ENCODE measurements around the gene SLC38A1. TPM values are rescaled to one million over a fixed set of nuclear protein-coding genes. Genes with fewer than 3 reads are reported as not detected.

Gene SLC38A1
- total RNA-seq, 4 donors from 2014 or later: 237 to 472 (median 339) TPM

- Histone ChIP-seq H3K27ac (no peak overlapping the region), H3K36me3 (peaks cover 0 to 21% of the 10 kb centered on the region in 2 donors), H3K4me3 (no peak overlapping the region), H3K27me3 (no peaks in the 10 kb centered on the region), H3K9me3 (no peaks in the 10 kb centered on the region), H3K4me1 (peaks cover 0 to 1% of the 10 kb centered on the region in 2 donors)
- in situ Hi-C loops (cut with MboI; ENCODE audit: low sequenced_read_pairs in 4 of 4): no loop called here
- no peak for TF ChIP-seq POLR2A (IDR thresholded peaks at IDR 0.05)
- TF ChIP-seq, protein P1, sequence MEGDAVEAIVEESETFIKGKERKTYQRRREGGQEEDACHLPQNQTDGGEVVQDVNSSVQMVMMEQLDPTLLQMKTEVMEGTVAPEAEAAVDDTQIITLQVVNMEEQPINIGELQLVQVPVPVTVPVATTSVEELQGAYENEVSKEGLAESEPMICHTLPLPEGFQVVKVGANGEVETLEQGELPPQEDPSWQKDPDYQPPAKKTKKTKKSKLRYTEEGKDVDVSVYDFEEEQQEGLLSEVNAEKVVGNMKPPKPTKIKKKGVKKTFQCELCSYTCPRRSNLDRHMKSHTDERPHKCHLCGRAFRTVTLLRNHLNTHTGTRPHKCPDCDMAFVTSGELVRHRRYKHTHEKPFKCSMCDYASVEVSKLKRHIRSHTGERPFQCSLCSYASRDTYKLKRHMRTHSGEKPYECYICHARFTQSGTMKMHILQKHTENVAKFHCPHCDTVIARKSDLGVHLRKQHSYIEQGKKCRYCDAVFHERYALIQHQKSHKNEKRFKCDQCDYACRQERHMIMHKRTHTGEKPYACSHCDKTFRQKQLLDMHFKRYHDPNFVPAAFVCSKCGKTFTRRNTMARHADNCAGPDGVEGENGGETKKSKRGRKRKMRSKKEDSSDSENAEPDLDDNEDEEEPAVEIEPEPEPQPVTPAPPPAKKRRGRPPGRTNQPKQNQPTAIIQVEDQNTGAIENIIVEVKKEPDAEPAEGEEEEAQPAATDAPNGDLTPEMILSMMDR (IDR thresholded peaks at IDR 0.05 in 4 of 5, conservative IDR thresholded peaks at IDR 0.05 in 1 of 5): no peak
- intact Hi-C loops (cut with DNase I; ENCODE audit: low total_unique reads): no loop called here
- DNase-seq (peak in 1 of 2 donors; percentile 24), ATAC-seq (no peak)
Observed at GRCh38 chr12:46217541-46218321, 51.1 kb downstream of the SLC38A1 start.

- no peaks in the 10 kb centered on the region for H3K9me3 ChIP-seq
- DNase-seq: peak in 1 of 2 donors; percentile 39
- H3K4me3 ChIP-seq: no peak overlapping the region
- H3K27ac ChIP-seq: peak overlapping the region in 1 of 4 donors; percentile 14
- intact Hi-C loops (cut with DNase I; ENCODE audit: low total_unique reads): loop anchor here (5.0 kb wide), 1 partner anchor 47 kb away; no protein-coding TSS in a partner anchor
- peaks cover 0 to 12% of the 10 kb centered on the region in 2 donors for H3K36me3 ChIP-seq
- in situ Hi-C loops (cut with MboI; ENCODE audit: low sequenced_read_pairs in 4 of 4): no loop called here
- ATAC-seq: no peak
- peaks cover 11 to 27% of the 10 kb centered on the region in 2 donors for H3K4me1 ChIP-seq
- no peaks in the 10 kb centered on the region for H3K27me3 ChIP-seq
- TF ChIP-seq, protein P1 (IDR thresholded peaks at IDR 0.05 in 4 of 5, conservative IDR thresholded peaks at IDR 0.05 in 1 of 5): no peak
- TF ChIP-seq POLR2A (IDR thresholded peaks at IDR 0.05): no peak
Observed at GRCh38 chr12:46214668-46215436, 54.0 kb downstream of the SLC38A1 start.

DNA sequence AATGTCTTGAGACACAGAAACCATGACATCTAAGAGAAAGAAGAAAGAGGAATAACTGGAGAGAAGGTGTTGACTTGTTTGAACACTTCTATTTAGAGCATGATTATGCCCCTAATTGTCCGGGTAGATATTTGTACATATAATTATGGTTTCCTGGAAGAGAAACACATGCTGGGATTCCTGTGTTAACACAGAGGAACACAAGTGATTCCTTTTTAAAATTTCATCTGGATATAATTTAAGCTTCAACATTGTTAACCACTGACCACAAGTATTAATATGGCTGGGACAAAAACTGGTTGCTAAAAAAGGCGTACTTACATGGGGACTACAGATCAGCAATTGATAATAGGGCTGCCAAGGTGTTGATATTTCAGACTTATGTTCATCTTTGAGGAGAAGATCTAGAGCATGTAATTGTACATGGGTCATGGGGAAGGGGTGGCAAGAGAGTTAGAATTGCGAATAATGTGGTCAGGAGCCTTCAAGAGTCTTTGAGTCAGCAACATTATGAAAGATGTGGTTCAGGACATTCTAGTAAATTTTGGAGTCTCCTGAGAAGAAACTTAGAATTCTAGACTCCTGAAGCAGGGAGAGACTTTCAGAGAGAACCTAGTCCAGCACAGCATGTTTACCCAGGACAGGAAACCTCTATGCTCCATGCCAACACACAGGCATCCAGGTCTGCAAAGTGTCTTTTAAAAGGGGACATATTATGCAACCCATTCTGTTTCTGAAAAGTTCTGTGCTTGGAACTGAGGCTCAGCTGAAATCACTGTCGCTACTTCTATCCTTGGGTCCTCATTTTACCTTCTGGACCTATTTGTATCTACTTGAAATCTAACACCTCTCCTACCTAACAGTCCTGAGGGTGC, 56.5 kb downstream of the SLC38A1 start:
- Histone ChIP-seq H3K4me1 (peaks cover 34 to 51% of the 10 kb centered on the region in 2 donors), H3K27me3 (no peaks in the 10 kb centered on the region), H3K27ac (peak overlapping the region in 2 of 4 donors; percentile 75 to 76), H3K9me3 (no peaks in the 10 kb centered on the region), H3K4me3 (no peak overlapping the region), H3K36me3 (peaks cover 0 to 12% of the 10 kb centered on the region in 2 donors)
- TF ChIP-seq, protein P1 (IDR thresholded peaks at IDR 0.05 in 4 of 5, conservative IDR thresholded peaks at IDR 0.05 in 1 of 5): no peak
- no peak for TF ChIP-seq POLR2A (IDR thresholded peaks at IDR 0.05)
- ATAC-seq: peak; percentile 60 to 72
- intact Hi-C loops (cut with DNase I; ENCODE audit: low total_unique reads): loop anchor here (5.0 kb wide), 1 partner anchor 50 kb away; no protein-coding TSS in a partner anchor
- in situ Hi-C loops (cut with MboI; ENCODE audit: low sequenced_read_pairs in 4 of 4): no loop called here
- peak in 1 of 2 donors; percentile 30 for DNase-seq

DNA sequence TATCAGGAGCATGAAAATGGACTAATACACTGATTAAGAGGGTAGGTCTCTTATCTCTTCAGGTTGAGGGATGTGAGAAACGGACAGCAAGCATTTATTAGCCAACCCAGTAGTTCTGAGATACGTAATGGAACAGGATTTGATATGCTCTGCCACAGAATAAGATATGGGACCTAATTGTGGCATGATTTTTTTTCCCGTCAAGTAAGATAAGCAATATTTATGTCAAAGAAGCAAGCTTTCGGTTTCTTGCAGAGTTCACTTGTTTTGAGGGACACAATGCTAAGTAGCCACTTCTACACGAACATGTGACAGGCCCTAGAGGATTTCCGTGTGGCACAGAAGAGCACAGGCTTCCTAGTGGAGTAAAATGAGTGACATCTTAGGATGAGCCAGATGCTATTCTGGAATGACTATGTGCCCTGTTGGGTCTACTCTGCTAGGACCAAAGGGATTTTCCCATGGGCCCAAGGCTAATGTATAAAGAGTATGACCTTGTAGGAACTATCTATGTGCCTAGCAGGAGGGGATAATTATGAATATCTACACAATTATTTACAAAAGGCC, 57.9 kb downstream of the SLC38A1 start:
- Histone ChIP-seq H3K4me1 (peaks cover 36 to 51% of the 10 kb centered on the region in 2 donors), H3K27ac (peak overlapping the region in 3 of 4 donors; percentile 45 to 76 (median 75)), H3K4me3 (no peak overlapping the region), H3K27me3 (no peaks in the 10 kb centered on the region), H3K36me3 (peaks cover 0 to 26% of the 10 kb centered on the region in 2 donors), H3K9me3 (no peaks in the 10 kb centered on the region)
- DNase-seq (no peak), ATAC-seq (no peak)
- intact Hi-C loops (cut with DNase I; ENCODE audit: low total_unique reads) (loop anchor here (5.0 kb wide), 1 partner anchor 51 kb away; no protein-coding TSS in a partner anchor), in situ Hi-C loops (cut with MboI; ENCODE audit: low sequenced_read_pairs in 4 of 4) (no loop called here)
- TF ChIP-seq, protein P1 (IDR thresholded peaks at IDR 0.05 in 4 of 5, conservative IDR thresholded peaks at IDR 0.05 in 1 of 5): no peak
- TF ChIP-seq POLR2A (IDR thresholded peaks at IDR 0.05): no peak
